Measurements from ENCODE around the gene RCOR1.
"Not testable (repeated sequence)": the region's sequence is repeated elsewhere in the genome, so short reads cannot be mapped to it uniquely, and the experiment has no call there.

The RCOR1 gene

GRCh38 chr14:102757646-102758045, 165.2 kb downstream of the RCOR1 start:
- no peak for DNase-seq

DNA sequence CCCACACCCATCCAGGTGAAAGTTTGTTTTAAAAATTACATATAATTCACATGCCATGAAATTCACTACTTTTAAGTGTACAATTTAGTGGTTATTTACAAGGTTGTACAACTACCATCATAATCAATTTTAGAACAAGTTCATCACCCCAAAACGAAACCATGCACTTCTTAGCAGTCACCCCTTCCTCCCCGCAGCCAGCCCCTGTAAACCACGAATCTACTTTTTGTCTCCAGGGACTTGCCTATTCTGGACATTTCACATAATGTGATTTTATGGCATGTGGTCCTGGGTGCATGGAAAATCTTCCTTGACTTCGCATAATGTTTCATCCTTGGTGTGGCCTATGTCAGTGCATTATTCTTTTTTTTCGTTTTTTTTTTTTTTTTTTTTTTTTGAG, 165.6 kb downstream of the RCOR1 start:
- no peak for DNase-seq

DNA sequence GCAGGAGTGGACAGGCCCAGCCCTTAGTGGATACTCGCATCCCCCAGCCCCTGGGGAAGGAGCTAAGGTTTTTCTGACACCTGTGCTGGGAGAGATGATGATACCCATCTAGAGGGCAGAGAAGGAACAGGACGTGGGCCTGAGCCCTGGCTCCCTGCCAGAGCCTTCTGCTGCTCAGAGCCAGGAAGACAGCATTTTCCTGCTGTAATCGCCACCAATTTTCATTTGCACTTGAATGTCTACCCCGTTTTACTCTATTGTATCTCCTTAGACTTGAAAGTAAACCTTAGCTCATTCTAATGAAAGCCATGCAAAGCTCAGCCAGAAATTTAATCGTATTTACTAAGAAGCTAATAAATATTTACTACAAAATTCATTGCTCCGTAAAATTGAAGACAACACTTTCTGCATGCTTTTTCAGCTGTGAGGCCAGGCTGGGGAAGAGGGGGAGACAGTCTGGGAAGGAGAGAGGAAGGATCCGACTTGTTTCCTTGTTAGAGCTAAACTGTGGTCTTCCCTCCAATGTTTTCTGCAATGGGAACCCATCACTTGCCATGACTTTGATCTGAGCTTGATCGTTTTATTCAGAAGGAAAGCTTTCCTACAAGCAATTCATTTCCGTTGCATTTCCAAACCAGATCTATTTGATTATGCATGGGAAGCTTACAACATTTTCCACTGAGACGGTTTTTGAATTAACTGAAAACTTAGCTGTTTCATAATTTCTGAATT, 167.2 kb downstream of the RCOR1 start:
- DNase-seq: no peak

DNA sequence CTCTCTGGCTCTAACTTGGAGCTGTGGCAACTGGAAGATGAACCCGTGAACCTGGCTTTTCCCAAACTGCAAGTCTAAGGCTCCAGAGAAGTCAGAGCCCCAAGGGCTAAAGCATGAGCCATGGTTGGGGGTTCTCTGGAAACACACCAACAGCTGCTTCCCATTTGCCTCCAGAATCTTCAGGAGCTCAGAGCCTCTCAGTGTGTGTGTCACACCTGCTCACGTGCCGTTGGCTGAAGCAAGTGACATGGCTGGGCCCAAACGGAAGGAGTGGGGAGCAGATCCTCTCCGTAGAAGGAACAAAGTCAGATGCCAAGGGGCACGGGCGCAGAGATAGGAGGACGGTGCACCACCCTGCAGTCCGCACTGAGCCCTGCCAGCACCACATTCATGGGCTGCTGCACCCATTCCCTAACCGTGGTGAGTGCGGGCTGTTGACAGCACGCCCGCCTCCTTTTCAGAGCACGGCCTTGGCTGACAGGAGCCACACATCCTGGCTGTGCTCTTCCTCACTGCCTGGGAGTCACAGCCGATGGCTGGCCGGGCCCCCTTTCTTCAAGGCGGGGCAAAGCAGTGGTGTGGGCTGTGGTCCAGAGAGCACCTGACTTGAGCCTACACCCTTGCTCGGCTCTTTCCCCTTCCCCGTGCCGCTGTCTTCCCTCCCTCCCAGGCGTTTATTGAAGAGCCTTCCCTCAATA, 168.2 kb downstream of the RCOR1 start:
- DNase-seq: no peak

DNA sequence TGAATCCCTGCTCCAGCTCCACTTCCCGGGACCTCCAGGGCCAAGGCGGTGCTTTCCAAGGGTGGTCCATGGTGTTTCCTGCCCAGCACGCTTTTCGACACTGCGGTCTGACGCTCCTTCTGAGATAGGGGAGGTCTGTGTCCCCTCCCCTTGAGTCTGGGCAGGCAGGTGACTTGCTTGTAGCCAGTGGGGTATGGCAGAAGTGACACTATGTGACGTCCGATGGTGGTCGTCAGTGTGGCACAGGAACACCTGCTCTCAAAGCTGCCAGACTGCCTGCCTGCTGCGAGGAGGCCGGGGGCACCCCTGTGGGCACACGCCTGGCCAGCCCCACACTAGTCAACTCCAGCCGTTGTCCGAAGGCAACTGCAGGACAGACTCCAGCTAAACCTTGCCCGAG, 168.8 kb downstream of the RCOR1 start:
- no peak for DNase-seq

- DNase-seq: no peak
Measured at GRCh38 chr14:102764220-102764671, 171.8 kb downstream of the RCOR1 start.

DNA sequence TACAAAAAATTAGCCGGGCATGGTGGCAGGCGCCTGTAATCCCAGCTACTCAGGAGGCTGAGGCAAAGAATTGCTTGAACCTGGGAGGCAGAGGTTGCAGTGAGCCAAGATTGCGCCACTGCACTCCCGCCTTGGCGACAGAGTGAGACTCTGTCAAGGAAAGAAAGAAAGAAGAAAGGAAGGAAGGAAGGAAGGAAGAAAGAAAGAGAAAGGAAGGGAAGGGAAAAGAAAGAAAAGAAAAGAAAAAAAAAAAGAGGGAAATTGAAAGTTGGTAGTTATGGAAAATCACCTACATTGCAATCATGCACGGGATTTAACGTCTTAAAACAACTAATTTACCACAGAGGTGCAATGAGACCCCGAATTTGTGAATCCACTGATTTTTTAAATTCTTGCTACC, 173.3 kb downstream of the RCOR1 start:
- DNase-seq: not testable (repeated sequence)

- no peak for DNase-seq
Measured at GRCh38 chr14:102768223-102769048, 176.0 kb downstream of the RCOR1 start.

GRCh38 chr14:102769049-102769327, 176.5 kb downstream of the RCOR1 start:
- no peak for DNase-seq

DNA sequence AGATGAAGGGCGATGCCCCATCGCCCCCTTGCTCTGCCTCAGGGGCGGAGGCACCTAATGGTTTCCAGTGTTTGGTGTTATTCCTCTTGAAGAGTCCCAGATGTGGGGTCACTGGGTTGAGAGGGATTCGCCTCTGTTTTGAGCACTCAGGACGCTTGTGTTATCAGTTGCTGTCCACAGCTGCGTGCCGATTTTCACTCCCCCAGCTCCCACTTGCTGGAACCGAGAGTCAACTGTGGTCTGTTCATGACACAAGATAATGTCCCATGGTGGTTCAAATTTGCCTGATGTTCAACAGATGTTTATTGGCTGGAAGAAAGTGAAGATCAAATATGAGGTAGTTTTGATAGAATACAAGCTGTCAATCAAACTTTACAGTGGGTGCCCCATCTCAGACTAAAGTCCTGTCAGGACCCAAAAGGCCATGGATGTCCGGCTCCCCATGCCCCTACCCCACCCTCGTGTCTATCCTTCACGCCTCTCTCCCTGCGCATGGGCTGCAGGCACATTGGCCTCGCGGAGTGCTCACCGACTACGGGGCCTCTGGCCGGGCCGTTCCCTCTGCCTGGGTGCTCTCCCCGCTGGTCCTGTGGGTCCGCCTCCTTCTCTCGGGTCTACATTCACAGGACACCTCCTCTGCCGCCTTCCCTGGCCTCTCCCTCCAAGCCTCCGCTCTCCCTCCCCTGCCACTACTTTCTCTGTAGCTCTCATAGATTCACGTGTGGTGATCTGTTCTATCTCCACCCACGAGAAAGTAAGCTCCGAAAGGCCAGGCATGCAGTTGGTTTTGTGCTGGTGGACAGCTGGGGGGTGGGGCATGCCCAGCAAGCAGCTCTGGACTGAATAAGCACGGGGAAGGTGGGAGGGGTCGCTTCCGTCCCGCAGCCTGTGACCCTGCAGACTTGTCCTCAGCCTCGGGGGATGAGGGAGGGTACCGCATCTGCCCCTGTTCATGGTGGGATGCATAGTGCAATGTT, 178.0 kb downstream of the RCOR1 start:
- DNase-seq: no peak

DNA sequence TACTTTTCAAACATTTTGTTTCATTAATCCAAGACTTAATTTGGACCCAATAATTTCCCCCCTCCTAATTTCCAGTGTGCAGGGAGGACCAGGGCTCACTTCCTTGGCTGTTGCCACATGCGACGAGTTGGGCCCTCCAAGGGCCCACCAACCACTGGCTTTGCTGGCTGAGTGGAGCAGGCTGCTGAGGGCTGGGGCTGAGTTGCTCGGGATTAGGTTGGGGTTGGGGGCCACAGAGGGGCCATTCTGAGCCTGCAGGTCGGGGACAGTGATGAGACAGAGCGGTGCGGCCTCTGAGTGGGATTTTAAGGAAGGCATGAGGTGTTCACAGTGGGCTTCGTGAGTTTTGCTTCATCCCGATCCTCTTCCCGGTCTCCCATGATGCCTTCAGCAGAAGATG, 178.7 kb downstream of the RCOR1 start:
- no peak for DNase-seq

DNA sequence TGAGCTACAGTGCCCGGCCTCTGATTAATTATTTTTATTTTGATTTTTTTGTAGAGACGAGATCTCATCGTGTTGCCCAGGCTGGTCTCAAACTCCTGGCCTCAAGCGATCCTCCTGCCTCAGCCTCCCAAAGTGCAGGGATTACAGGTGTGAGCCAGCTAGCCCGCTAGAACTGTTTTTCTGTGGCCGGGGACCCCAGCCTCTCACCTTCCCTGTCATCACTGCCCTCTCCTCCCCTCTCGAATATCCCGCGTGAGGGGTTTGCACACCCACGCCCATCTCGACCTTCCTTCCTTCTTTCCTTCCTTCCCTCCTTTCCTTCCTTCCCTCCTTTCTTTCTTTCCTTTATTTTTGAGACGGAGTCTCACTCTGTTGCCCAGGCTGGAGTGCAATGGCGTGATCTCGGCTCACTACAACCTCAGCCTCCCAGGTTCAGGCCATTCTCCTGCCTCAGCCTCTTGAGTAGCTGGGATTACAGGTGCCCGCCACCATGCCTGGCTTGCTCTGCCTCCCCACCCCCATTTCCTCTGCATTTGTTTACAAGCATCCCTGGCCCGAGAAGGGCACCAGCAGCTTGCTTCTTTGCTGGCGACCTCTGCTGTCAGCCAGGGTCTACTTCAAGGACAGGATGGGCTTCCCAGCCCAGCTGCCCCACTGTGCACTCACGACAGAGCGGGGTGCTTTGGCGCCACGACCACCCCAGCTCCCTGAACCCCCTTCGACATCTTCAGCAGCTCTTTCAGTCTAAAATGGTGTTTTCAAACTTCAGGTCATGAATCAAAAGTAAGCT, 180.5 kb downstream of the RCOR1 start:
- DNase-seq: no peak

DNA sequence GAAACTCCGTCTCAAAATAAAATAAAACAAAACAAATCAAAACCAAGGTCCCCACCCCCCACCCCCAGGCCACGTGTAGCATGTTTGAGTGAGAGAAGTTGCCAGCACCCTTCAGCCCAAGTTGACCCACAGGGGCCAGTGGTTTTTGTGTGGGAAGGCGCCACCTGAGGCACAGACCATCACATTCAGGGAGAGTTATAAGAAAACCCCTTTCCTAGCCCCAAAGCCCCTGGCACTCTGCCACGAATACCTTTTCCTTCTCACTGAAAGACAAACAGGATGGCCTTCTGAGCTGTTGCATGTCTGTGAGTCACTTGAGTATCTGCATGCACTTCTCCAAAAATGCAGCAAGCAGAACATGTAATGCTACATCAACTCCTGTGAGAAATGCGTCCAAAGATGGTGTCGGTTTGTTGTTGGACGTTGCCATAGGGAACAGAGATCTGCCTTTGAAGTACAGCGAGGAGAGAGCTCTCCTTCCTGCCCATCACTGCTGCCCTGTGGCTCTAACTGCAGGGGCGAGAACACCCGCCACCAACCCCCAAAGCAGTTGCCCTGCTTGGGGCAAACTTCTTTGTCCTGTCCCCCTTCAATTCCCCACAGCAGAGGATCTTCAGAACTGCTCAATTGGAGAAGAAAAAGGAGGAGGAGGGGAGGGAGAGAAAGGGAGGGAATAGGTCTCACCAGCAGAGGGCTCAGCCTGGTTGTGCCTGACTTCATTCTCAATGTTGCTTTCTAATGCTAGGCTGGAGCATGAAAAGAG, 182.1 kb downstream of the RCOR1 start:
- DNase-seq: peak; percentile 18

- DNase-seq: no peak
Measured at GRCh38 chr14:102775855-102776760, 183.7 kb downstream of the RCOR1 start.

- DNase-seq: no peak
Measured at GRCh38 chr14:102776761-102777710, 184.6 kb downstream of the RCOR1 start, which contains the start of gene TRAF3. TSS of gene TRAF3 (plus strand) at chr14:102777449. CDS start at chr14:102870202, 92,753 bp downstream.

DNA sequence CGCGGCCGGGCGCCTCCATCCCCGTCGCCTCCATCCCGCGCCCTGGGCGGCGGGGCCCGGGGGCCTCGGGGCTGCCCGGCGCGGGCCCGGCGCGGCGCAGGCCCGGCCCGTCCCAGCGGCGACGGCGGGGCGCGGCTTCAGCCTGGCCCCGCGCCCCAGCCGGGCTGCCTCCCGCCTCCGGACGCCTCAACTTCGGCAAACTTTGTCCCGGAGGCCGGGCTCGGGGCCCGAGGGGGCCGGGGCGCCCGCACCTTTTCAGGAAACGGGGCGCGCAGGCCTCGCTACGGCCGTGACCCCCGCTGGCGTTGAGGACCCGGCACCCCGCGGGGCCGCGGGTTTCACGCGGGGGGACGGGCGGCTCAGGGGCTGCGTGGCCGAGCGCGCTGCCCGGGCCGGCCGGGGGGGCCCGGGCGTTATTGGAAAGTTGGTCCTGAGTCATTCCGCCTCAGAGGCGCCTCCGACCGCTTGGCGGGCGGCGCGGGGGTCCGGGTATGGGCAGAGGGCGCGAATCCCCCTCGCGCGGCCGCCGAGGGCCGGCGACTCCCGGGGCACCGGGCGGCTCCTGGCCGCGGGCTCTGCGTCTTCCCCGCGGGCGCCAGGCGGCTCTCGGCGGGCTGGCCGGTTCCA, 185.4 kb downstream of the RCOR1 start:
- no peak for DNase-seq

- DNase-seq: no peak
Measured at GRCh38 chr14:102778338-102779083, 186.1 kb downstream of the RCOR1 start.
